CD4-positive, alpha-beta T cell (primary cell): ENCODE measurements around the gene KRT83. TPM values are rescaled to one million over a fixed set of nuclear protein-coding genes. Genes with fewer than 3 reads are reported as not detected.

Experiments used
- ATAC-seq: fragments of 200-7000 bp; cut with Tn5 transposase; one replicate; pipeline ENCODE4 v1.10.0; 2022; ENCODE audit warnings: mild to moderate bottlenecking; ENCODE audit not compliant: poor library complexity
- CTCF ChIA-PET: fragments of 350-600 bp; sonication (Branson Sonifier 250); formaldehyde crosslinking; loops from one replicate; lab custom pipeline; 2021; ENCODE audit warnings: antibody characterized with exemption, inconsistent platforms; lab: Charles Lee
- POLR2A ChIA-PET: fragments of 350-600 bp; sonication (Branson Sonifier 250); formaldehyde crosslinking; loops from one replicate; lab custom pipeline; 2021; ENCODE audit warnings: antibody characterized with exemption, inconsistent platforms; lab: Charles Lee
- DNase-seq, 14 experiments: peaks; one replicate each; pipeline ENCODE4 v3.0.0-alpha.2; 2013 to 2020; ENCODE audit warnings: mixed read lengths in 2 of 14
- H3K27ac ChIP-seq, 2 donors: one replicate each; pipeline versions ENCODE4 v1.5.1 to v1.7.0; 2013; ENCODE audit warnings: low read length in 2 of 2, low read depth in 1 of 2, mild to moderate bottlenecking in 1 of 2
- H3K27me3 ChIP-seq, 2 experiments: 1 replicate in 1 of 2; 2 replicates in 1 of 2; pipeline versions ENCODE4 v1.6.1 to v1.7.0; 2013; ENCODE audit warnings: low read length in 2 of 2, control low read depth in 1 of 2, mild to moderate bottlenecking in 1 of 2, moderate library complexity in 1 of 2; ENCODE audit not compliant: insufficient read depth in 2 of 2, control insufficient read depth in 1 of 2
- H3K36me3 ChIP-seq: one replicate; pipeline ENCODE4 v1.6.1; 2013; ENCODE audit warnings: low read length, control low read depth; ENCODE audit not compliant: insufficient read depth
- H3K4me1 ChIP-seq: one replicate; pipeline ENCODE4 v1.6.1; 2013; ENCODE audit warnings: low read length, control low read depth; ENCODE audit not compliant: insufficient read depth
- H3K4me3 ChIP-seq: one replicate; pipeline ENCODE4 v1.5.1; 2013; ENCODE audit warnings: mild to moderate bottlenecking, low read length, moderate library complexity
- H3K9me3 ChIP-seq, 2 experiments: 1 replicate in 1 of 2; 2 replicates in 1 of 2; pipeline versions ENCODE4 v1.6.1 to v1.7.0; 2013; ENCODE audit warnings: low read length in 2 of 2, mild to moderate bottlenecking in 2 of 2, control low read depth in 1 of 2, moderate library complexity in 1 of 2; ENCODE audit not compliant: control insufficient read depth in 1 of 2, insufficient read depth in 1 of 2
- H3K27ac Mint-ChIP-seq: one replicate; pipeline ENCODE4 v1.8.0; 2020; ENCODE audit warnings: mixed read lengths
- H3K27me3 Mint-ChIP-seq: one replicate; pipeline ENCODE4 v1.8.0; 2021; ENCODE audit warnings: mixed read lengths
- H3K36me3 Mint-ChIP-seq: one replicate; pipeline ENCODE4 v1.8.0; 2021; ENCODE audit warnings: low read depth, mixed read lengths
- H3K4me1 Mint-ChIP-seq: one replicate; pipeline ENCODE4 v1.8.0; 2021; ENCODE audit warnings: low read depth, mixed read lengths
- H3K4me3 Mint-ChIP-seq: one replicate; pipeline ENCODE4 v1.8.0; 2020; ENCODE audit warnings: mild to moderate bottlenecking, mixed read lengths
- H3K9me3 Mint-ChIP-seq: one replicate; pipeline ENCODE4 v1.8.0; 2020; ENCODE audit warnings: mixed read lengths
- intact Hi-C, 2 experiments: fragments of 100-400 bp; cut with DNase I in 1 of 2; cut with micrococcal nuclease in 1 of 2; formaldehyde crosslinking; loops; one replicate each; pipeline versions ENCODE4 v1.15.1 to v1.9.0; 2023 to 2025; cut with DNase I, micrococcal nuclease
- total RNA-seq, 174 experiments: library from RNA in 2 of 174; stranded (reverse) in 2 of 174; gene quantifications; one replicate each; pipeline ENCODE4 v1.2.3 and lab custom pipeline; 2021 to 2026
- TF ChIP-seq, protein P1 (sequence below): fragments of 200-600 bp; IDR thresholded peaks from one replicate; pipeline ENCODE4 v1.8.0; 2022; ENCODE audit warnings: antibody characterized with exemption, mild to moderate bottlenecking

Gene KRT83
- total RNA-seq, 2 experiments from 2014 or later = not detected

DNA sequence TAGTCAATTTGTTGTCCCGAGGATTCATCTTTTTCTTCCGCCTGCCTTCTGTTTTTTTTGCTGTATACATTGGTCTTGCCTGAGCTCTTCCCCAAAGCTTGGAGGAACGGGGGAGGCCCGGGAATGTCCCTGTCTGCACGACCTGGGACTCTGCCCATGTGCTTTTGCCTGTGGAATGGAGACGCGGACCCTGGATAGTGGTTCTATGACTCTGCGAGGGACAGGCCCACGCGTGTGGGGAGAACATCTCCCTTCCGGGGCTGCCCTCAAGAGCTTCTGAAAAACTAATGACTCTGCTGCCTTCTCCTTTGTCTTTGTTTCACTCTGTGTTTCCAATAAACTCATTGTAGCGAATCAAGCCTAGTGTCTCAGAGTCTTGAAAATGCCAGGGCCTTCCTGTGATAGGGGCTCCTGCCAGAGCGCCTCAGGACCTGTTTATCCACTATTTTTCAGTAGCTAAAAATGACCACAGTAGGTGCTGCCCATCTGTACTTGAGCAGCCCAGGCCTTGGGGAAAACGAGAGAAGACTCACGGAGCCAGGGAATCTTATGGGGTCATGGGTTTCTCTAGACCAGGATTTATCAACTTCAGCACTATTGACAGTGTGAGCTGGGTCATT is 12.3 kb downstream of the KRT83 start:
- peaks cover 38 to 61% of the 10 kb centered on the region in 2 experiments for H3K27me3 ChIP-seq

DNA sequence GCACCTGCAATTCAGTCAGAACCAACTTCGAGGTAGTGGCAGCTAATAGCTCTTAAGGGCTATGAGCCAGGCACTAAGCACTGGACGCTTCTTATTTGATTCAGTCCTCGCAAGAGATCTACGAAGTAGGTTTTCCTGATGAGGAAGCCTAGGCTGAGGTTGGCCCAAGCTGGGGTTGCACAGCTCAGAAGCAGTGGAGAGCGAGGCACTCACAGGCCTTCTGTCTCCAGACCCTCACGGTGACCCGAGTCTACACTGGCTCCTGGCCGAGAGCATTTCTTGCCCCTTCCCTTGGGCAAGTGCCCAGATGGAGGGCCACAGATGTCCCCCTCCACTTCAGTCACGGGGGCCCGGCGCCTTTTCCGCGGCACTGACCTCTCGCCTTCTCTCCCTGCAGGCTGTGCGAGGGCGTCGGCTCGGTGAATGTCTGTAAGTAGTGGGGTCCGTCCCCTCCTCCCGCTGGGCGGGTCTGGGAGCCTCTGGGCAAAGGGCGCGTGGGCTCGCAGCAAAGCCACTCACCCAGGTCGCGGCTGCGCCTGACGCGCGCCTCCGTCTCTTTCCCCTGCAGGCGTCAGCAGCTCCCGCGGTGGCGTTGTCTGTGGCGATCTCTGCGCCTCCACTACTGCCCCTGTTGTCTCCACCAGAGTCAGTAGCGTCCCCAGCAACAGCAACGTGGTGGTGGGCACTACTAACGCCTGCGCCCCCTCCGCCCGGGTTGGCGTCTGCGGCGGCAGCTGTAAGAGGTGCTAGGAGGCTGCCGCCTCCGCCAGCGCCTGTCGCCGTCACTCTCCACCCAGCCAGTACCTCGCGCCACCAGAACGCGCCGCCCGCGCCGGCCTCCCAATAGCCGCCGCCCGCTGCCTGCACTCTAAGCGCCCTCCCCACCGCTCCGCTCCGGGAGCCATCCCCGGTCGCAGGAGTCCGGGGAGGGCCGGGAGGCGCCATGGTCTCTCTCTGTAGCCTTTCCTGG is 13.1 kb downstream of the KRT83 start:
- Histone ChIP-seq H3K27me3 (peaks cover 38 to 61% of the 10 kb centered on the region in 2 experiments), H3K27ac (no peak overlapping the region), H3K4me3 (no peak overlapping the region), H3K9me3 (no peaks in the 10 kb centered on the region), H3K36me3 (no peaks in the 10 kb centered on the region), H3K4me1 (peaks cover 13% of the 10 kb centered on the region)
- Mint-ChIP-seq H3K4me3 (peak overlapping the region; percentile 15), H3K27ac (no peak overlapping the region), H3K36me3 (no peaks in the 10 kb centered on the region), H3K4me1 (peaks cover 11% of the 10 kb centered on the region), H3K9me3 (no peaks in the 10 kb centered on the region), H3K27me3 (peaks cover 80% of the 10 kb centered on the region)
- ATAC-seq = peak; percentile 68
- CTCF ChIA-PET = interaction anchor here (1.2 kb wide), 1 partner anchor 10 kb away, joined by 3 read pairs; no protein-coding TSS in a partner anchor
- POLR2A ChIA-PET = no interaction called here
- intact Hi-C loops = loop anchor here in 1 of 2 experiments (2.0 kb wide), 1 partner anchor 55 kb away; no protein-coding TSS in a partner anchor
- peak in 7 of 14 experiments; percentile 7 to 36 (median 20) for DNase-seq
- TF ChIP-seq, protein P1, sequence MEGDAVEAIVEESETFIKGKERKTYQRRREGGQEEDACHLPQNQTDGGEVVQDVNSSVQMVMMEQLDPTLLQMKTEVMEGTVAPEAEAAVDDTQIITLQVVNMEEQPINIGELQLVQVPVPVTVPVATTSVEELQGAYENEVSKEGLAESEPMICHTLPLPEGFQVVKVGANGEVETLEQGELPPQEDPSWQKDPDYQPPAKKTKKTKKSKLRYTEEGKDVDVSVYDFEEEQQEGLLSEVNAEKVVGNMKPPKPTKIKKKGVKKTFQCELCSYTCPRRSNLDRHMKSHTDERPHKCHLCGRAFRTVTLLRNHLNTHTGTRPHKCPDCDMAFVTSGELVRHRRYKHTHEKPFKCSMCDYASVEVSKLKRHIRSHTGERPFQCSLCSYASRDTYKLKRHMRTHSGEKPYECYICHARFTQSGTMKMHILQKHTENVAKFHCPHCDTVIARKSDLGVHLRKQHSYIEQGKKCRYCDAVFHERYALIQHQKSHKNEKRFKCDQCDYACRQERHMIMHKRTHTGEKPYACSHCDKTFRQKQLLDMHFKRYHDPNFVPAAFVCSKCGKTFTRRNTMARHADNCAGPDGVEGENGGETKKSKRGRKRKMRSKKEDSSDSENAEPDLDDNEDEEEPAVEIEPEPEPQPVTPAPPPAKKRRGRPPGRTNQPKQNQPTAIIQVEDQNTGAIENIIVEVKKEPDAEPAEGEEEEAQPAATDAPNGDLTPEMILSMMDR = no peak

More for the DNA sequence above, 12.3 kb downstream of the KRT83 start:
- Mint-ChIP-seq H3K27me3 (peaks cover 87% of the 10 kb centered on the region), H3K27ac (no peak overlapping the region), H3K9me3 (no peaks in the 10 kb centered on the region), H3K36me3 (no peaks in the 10 kb centered on the region), H3K4me3 (no peak overlapping the region), H3K4me1 (peaks cover 11% of the 10 kb centered on the region)
- POLR2A ChIA-PET = no interaction called here
- intact Hi-C loops = no loop called here
- DNase-seq = no peak
- H3K4me3 ChIP-seq = no peak overlapping the region
- TF ChIP-seq, protein P1 = no peak
- no peaks in the 10 kb centered on the region for H3K9me3 ChIP-seq
- no peaks in the 10 kb centered on the region for H3K36me3 ChIP-seq
- CTCF ChIA-PET = no interaction called here
- no peak overlapping the region for H3K27ac ChIP-seq
- ATAC-seq = no peak
- peaks cover 13% of the 10 kb centered on the region for H3K4me1 ChIP-seq

DNA sequence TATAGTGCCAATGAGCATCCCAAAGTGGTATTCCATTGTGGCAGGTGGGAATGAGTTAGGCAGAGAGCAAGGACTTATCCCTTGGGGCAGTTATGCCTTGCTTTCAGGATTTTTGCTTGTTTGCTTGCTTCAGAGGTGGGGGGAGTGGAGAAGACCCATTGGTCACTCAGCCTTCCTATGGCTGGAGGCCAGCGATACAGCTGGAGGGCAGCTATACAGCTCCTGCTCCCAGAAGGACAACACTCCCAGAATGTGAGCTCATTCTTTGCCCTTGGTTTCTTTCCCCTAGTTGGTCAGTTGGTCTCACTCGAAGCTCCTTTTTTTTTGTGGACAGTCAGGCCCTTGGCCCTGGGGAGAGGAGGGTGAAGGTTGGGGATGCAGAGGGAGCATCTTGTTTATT is 14.5 kb downstream of the KRT83 start:
- H3K9me3 Mint-ChIP-seq = no peaks in the 10 kb centered on the region
- H3K4me1 Mint-ChIP-seq = peaks cover 11% of the 10 kb centered on the region
- ChIA-PET CTCF (no interaction called here), POLR2A (no interaction called here)
- no peak overlapping the region for H3K27ac ChIP-seq
- no peaks in the 10 kb centered on the region for H3K36me3 Mint-ChIP-seq
- no peaks in the 10 kb centered on the region for H3K9me3 ChIP-seq
- peaks cover 67% of the 10 kb centered on the region for H3K27me3 Mint-ChIP-seq
- H3K4me3 ChIP-seq = no peak overlapping the region
- TF ChIP-seq, protein P1 = no peak
- H3K4me3 Mint-ChIP-seq = no peak overlapping the region
- peaks cover 33 to 49% of the 10 kb centered on the region in 2 experiments for H3K27me3 ChIP-seq
- no peaks in the 10 kb centered on the region for H3K36me3 ChIP-seq
- ATAC-seq (no peak), DNase-seq (no peak)
- H3K4me1 ChIP-seq = peaks cover 13% of the 10 kb centered on the region
- H3K27ac Mint-ChIP-seq = no peak overlapping the region
- intact Hi-C loops = loop anchor here in 1 of 2 experiments (2.0 kb wide), 1 partner anchor 54 kb away; no protein-coding TSS in a partner anchor
